Stimulated activated CD4-positive, alpha-beta T cell treated with anti-CD3 and anti-CD28 coated beads, Interleukin-12 subunit alpha, Interleukin-12 subunit beta, amount 100 ng/mL, for 48 hours (primary cell): ENCODE results near the gene PARD3B.
"Not testable (repeated sequence)": the region's sequence is repeated elsewhere in the genome, so short reads cannot be mapped to it uniquely, and the experiment has no call there.

Experiments
- DNase-seq, 3 donors: peaks; one replicate each; pipeline ENCODE4 v3.0.0-alpha.2; 2020; ENCODE audit warnings: low read depth in 2 of 3, low spot score in 1 of 3

The PARD3B gene

GRCh38 chr2:204541637-204542036 is 3.6 kb upstream of the PARD3B start:
- no peak for DNase-seq

- DNase-seq: no peak
Measured at GRCh38 chr2:204542982-204543608, 2.2 kb upstream of the PARD3B start.

- DNase-seq: peak in 1 of 3 donors; percentile 0
Measured at GRCh38 chr2:204545861-204546735, 823 bp downstream of the PARD3B start.

GRCh38 chr2:204550751-204551511 is 5.7 kb downstream of the PARD3B start:
- no peak for DNase-seq

GRCh38 chr2:204551512-204551863 is 6.2 kb downstream of the PARD3B start:
- DNase-seq: no peak

GRCh38 chr2:204557604-204558003 is 12.3 kb downstream of the PARD3B start:
- DNase-seq: no peak

GRCh38 chr2:204559358-204559757 is 14.1 kb downstream of the PARD3B start:
- not testable (repeated sequence) for DNase-seq

GRCh38 chr2:204560902-204561301 is 15.6 kb downstream of the PARD3B start:
- no peak for DNase-seq

- no peak for DNase-seq
Measured at GRCh38 chr2:204561771-204562170, 16.5 kb downstream of the PARD3B start.

- no peak for DNase-seq
Measured at GRCh38 chr2:204566439-204566838, 21.2 kb downstream of the PARD3B start.

GRCh38 chr2:204570421-204570820 is 25.1 kb downstream of the PARD3B start:
- DNase-seq: no peak

GRCh38 chr2:204571041-204571440 is 25.8 kb downstream of the PARD3B start:
- no peak for DNase-seq

- DNase-seq: no peak
Measured at GRCh38 chr2:204571911-204572310, 26.6 kb downstream of the PARD3B start.

- DNase-seq: no peak
Measured at GRCh38 chr2:204573221-204573620, 27.9 kb downstream of the PARD3B start.

GRCh38 chr2:204574486-204574885 is 29.2 kb downstream of the PARD3B start:
- DNase-seq: no peak

- DNase-seq: no peak
Measured at GRCh38 chr2:204575463-204575862, 30.2 kb downstream of the PARD3B start.

GRCh38 chr2:204576362-204576979 is 31.2 kb downstream of the PARD3B start:
- DNase-seq: peak in 2 of 3 donors; percentile 7 to 20

- DNase-seq: no peak
Measured at GRCh38 chr2:204578928-204579598, 33.8 kb downstream of the PARD3B start.

GRCh38 chr2:204581946-204582345 is 36.7 kb downstream of the PARD3B start:
- DNase-seq: no peak

- DNase-seq: no peak
Measured at GRCh38 chr2:204583773-204584172, 38.5 kb downstream of the PARD3B start.

- DNase-seq: no peak
Measured at GRCh38 chr2:204585930-204586329, 40.7 kb downstream of the PARD3B start.
